Measurements from ENCODE around the gene GIGYF1. TPM values are rescaled to one million over a fixed set of nuclear protein-coding genes. Genes with fewer than 3 reads are reported as not detected.

The GIGYF1 gene
- total and polyA plus RNA-seq, 2 of the 13 experiments (the other 11 are each of a cell fraction or from before 2014, with no cell fraction given): 7.6 to 16.1 TPM

DNA sequence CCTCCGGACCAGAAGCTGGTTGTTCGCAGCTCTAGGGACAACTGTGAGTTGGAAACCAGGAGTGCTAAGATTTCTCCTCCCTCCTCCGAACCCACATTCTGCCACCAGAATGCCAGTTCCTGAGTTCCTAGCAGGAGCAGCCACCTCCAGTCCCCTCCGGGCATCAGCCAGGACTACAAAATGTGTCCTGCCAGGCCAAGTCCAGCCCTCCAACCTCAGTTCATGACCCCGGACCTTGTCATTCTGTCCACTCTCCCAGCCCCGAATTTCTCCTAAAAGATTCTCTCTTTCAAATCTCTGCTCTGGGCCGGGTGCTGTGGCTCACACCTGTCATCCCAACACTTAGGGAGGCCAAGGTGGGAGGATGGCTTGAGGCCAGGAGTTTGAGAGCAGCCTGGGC, 41.7 kb upstream of the GIGYF1 start:
- no peak for DNase-seq (ENCODE audit: low spot score)

DNA sequence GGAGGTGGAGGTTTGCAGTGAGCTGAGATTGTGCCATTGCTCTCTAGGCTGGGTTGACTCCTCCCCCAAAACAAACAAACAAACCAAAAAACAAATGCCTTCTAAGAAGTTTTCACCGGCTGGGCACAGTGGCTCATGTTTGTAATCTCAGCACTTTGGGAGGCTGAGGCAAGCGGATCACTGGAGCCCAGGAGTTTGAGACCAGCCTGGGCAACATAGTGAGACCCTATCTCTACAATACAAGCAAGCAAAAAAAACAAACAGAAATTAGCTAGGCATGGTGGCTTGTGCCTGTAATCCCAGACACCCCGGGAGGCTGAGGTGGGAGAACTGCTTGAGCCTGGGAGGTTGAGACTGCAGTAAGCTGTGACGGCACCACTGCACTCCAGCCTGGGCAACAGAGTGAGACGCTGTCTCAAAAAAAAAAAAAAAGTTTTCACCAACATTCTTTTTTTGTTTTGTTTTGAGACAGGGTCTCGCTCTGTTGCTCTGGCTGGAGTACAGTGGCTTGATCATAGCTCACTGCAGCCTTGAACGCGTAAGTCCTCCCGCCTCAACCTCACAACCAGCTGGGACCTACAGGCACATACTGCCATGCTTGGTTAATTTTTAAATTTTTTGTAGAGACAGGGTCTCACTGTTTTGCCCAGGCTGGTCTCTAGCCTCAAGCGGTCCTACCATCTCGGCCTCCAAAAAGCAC, 38.0 kb upstream of the GIGYF1 start:
- ChIA-PET POLR2A (interaction anchor here (1.1 kb wide), 1 partner anchor 96 kb away, joined by 3 read pairs; no protein-coding TSS in a partner anchor), CTCF (ENCODE audit: low intra/inter-chr PET ratio, low total read pairs) (no interaction called here)
- Histone ChIP-seq H3K27ac (ENCODE audit: extremely low read length, insufficient read depth, low read length) (no peak overlapping the region), H3K27me3 (ENCODE audit: control insufficient read depth in 1 of 2, insufficient read depth in 2 of 2, low read length in 2 of 2) (no peaks in the 10 kb centered on the region; a peak in 1 of 5 replicates), H3K4me1 (ENCODE audit: insufficient read depth, low read length) (peaks cover 89% of the 10 kb centered on the region), H4K20me1 (ENCODE audit: insufficient read depth, low read length) (no peaks in the 10 kb centered on the region), H3K4me3 (replicated peaks in 1 of 3; ENCODE audit: insufficient read depth in 1 of 3, low read depth in 2 of 3, low read length in 3 of 3) (no peak overlapping the region), H3K4me2 (ENCODE audit: low read depth, low read length) (no peak overlapping the region), H2AFZ (ENCODE audit: low read length) (no peak overlapping the region), H3K9ac (ENCODE audit: insufficient read depth, low read depth, low read length) (no peak overlapping the region), H3K36me3 (replicated peaks in 1 of 2; ENCODE audit: control insufficient read depth in 1 of 2, insufficient read depth in 2 of 2, low read length in 2 of 2) (no peaks in the 10 kb centered on the region), H3K79me2 (ENCODE audit: insufficient read depth, low read length) (no peaks in the 10 kb centered on the region), H3K9me3 (ENCODE audit: low read length) (no peaks in the 10 kb centered on the region)
- intact Hi-C loops (cut with micrococcal nuclease; ENCODE audit: unreplicated experiment) (no loop called here), in situ Hi-C loops (cut with HindIII; ENCODE audit: extremely low pct_ligation_motif_present, low pct_unique_long_range_greater_than_20kb) (no loop called here)
- no peak for DNase-seq (ENCODE audit: low spot score)
- TF ChIP-seq ZNF121 (CRISPR knock-in tag; IDR thresholded peaks at IDR 0.05) (peak; percentile 79), NFIB (CRISPR knock-in tag; IDR thresholded peaks at IDR 0.05; ENCODE audit: borderline replicate concordance) (no peak), AHR (CRISPR knock-in tag; IDR thresholded peaks at IDR 0.05) (no peak)
- BruUV-seq (replicated peaks): no TSS peak
- FAIRE-seq: no peak
- ATAC-seq: no peak
- 39% methylated on average over 9 of the region's 11 CpGs for WGBS (ENCODE audit: low lambda C conversion rate)

More for the DNA sequence above, 41.7 kb upstream of the GIGYF1 start:
- POLR2A ChIA-PET: no interaction called here
- Histone ChIP-seq H3K9me3 (ENCODE audit: low read length) (no peaks in the 10 kb centered on the region), H4K20me1 (ENCODE audit: insufficient read depth, low read length) (no peaks in the 10 kb centered on the region), H3K79me2 (ENCODE audit: insufficient read depth, low read length) (no peaks in the 10 kb centered on the region), H3K9ac (ENCODE audit: insufficient read depth, low read depth, low read length) (no peak overlapping the region), H3K36me3 (replicated peaks in 1 of 2; ENCODE audit: control insufficient read depth in 1 of 2, insufficient read depth in 2 of 2, low read length in 2 of 2) (no peaks in the 10 kb centered on the region), H3K4me2 (ENCODE audit: low read depth, low read length) (no peak overlapping the region), H3K4me1 (ENCODE audit: insufficient read depth, low read length) (peaks cover 80% of the 10 kb centered on the region), H3K27me3 (ENCODE audit: control insufficient read depth in 1 of 2, insufficient read depth in 2 of 2, low read length in 2 of 2) (no peaks in the 10 kb centered on the region), H3K4me3 (replicated peaks in 1 of 3; ENCODE audit: insufficient read depth in 1 of 3, low read depth in 2 of 3, low read length in 3 of 3) (no peak overlapping the region), H3K27ac (ENCODE audit: extremely low read length, insufficient read depth, low read length) (no peak overlapping the region), H2AFZ (ENCODE audit: low read length) (no peak overlapping the region)
- in situ Hi-C loops (cut with HindIII; ENCODE audit: extremely low pct_ligation_motif_present, low pct_unique_long_range_greater_than_20kb): no loop called here
- no peak for ATAC-seq
- BruUV-seq (replicated peaks): no TSS peak
- intact Hi-C loops (cut with micrococcal nuclease; ENCODE audit: unreplicated experiment): no loop called here
- TF ChIP-seq, protein P1, sequence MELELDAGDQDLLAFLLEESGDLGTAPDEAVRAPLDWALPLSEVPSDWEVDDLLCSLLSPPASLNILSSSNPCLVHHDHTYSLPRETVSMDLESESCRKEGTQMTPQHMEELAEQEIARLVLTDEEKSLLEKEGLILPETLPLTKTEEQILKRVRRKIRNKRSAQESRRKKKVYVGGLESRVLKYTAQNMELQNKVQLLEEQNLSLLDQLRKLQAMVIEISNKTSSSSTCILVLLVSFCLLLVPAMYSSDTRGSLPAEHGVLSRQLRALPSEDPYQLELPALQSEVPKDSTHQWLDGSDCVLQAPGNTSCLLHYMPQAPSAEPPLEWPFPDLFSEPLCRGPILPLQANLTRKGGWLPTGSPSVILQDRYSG (CRISPR knock-in tag; IDR thresholded peaks at IDR 0.05): no peak
- WGBS (ENCODE audit: low lambda C conversion rate): 38% methylated on average over 7 of the region's 7 CpGs
- CTCF ChIA-PET (ENCODE audit: low intra/inter-chr PET ratio, low total read pairs): no interaction called here
- FAIRE-seq: no peak

Measured in HepG2 (cell line).